Measurements from ENCODE around the gene YTHDC1.

YTHDC1 gene

GRCh38 chr4:68352791-68353190 is 2.9 kb upstream of the YTHDC1 start:
- no peak for DNase-seq

GRCh38 chr4:68349279-68349648 is 626 bp downstream of the YTHDC1 start:
- DNase-seq = peak; percentile 49 to 58

- no peak for DNase-seq
Measured at GRCh38 chr4:68348577-68348976, 1.3 kb downstream of the YTHDC1 start.

- DNase-seq = no peak
Measured at GRCh38 chr4:68347845-68348244, 2.0 kb downstream of the YTHDC1 start.

GRCh38 chr4:68346461-68346860 is 3.4 kb downstream of the YTHDC1 start:
- DNase-seq = no peak

GRCh38 chr4:68344785-68345184 is 5.1 kb downstream of the YTHDC1 start:
- DNase-seq = no peak

GRCh38 chr4:68344049-68344448 is 5.8 kb downstream of the YTHDC1 start:
- no peak for DNase-seq

- no peak for DNase-seq
Measured at GRCh38 chr4:68342134-68342533, 7.8 kb downstream of the YTHDC1 start.

GRCh38 chr4:68338625-68339024 is 11.3 kb downstream of the YTHDC1 start:
- DNase-seq = no peak

GRCh38 chr4:68337522-68337921 is 12.4 kb downstream of the YTHDC1 start:
- no peak for DNase-seq

- DNase-seq = no peak
Measured at GRCh38 chr4:68337004-68337403, 12.9 kb downstream of the YTHDC1 start.

GRCh38 chr4:68336530-68336929 is 13.4 kb downstream of the YTHDC1 start:
- no peak for DNase-seq

GRCh38 chr4:68326141-68326540 is 23.7 kb downstream of the YTHDC1 start:
- DNase-seq = no peak

- peak; percentile 59 to 62 for DNase-seq
Measured at GRCh38 chr4:68324519-68325262, 25.2 kb downstream of the YTHDC1 start.

- no peak for DNase-seq
Measured at GRCh38 chr4:68319040-68319439, 30.9 kb downstream of the YTHDC1 start.

GRCh38 chr4:68316193-68316969 is 33.5 kb downstream of the YTHDC1 start:
- no peak for DNase-seq

GRCh38 chr4:68310651-68311247 is 39.1 kb downstream of the YTHDC1 start:
- DNase-seq = no peak

- DNase-seq = no peak
Measured at GRCh38 chr4:68304731-68305130, 45.2 kb downstream of the YTHDC1 start.

GRCh38 chr4:68299492-68300457 is 50.1 kb downstream of the YTHDC1 start:
- DNase-seq = no peak

GRCh38 chr4:68297137-68297536 is 52.8 kb downstream of the YTHDC1 start:
- DNase-seq = no peak

- no peak for DNase-seq
Measured at GRCh38 chr4:68291256-68291655, 58.6 kb downstream of the YTHDC1 start.

GRCh38 chr4:68288393-68288740 is 61.5 kb downstream of the YTHDC1 start:
- DNase-seq = no peak
